ENCODE data around the gene PCED1B. TPM values are rescaled to one million over a fixed set of nuclear protein-coding genes. Genes with fewer than 3 reads are reported as not detected.

Gene PCED1B
- total RNA-seq, 1 experiment from 2014 or later = 3.3 TPM

GRCh38 chr12:47029903-47030302 lies 49.5 kb upstream of the PCED1B start:
- WGBS (ENCODE audit: extremely low coverage, insufficient read length, low lambda C conversion rate) = no CpG with 5 or more reads among the region's 2 CpGs
- H4K8ac ChIP-seq (replicated peaks; ENCODE audit: insufficient read length, low read depth, low read length) = no peak overlapping the region
- no peak overlapping the region for H3K18ac ChIP-seq (ENCODE audit: insufficient read length, low read depth, low read length)
- no peaks in the 10 kb centered on the region for H3K9me3 Mint-ChIP-seq
- H3K4ac ChIP-seq (ENCODE audit: low read depth, low read length) = no peak overlapping the region
- peaks cover 18 to 23% of the 10 kb centered on the region in 2 experiments for H3K4me1 Mint-ChIP-seq
- H3K36me3 Mint-ChIP-seq (ENCODE audit: insufficient read depth in 1 of 3, low read depth in 3 of 3) = no peaks in the 10 kb centered on the region
- no peak overlapping the region for H2BK5ac ChIP-seq (ENCODE audit: insufficient read length, low read length)
- H3K14ac ChIP-seq (ENCODE audit: insufficient read depth, low read length) = no peak overlapping the region
- no peaks in the 10 kb centered on the region for H3K9me3 ChIP-seq (ENCODE audit: control insufficient read depth, low read depth, low read length)
- H4K91ac ChIP-seq (ENCODE audit: insufficient read length, low read depth, low read length) = no peak overlapping the region
- H4K5ac ChIP-seq (ENCODE audit: insufficient read length, low read depth, low read length) = no peak overlapping the region
- H3K27me3 Mint-ChIP-seq (ENCODE audit: low read depth) = no peaks in the 10 kb centered on the region; the same call in 1 of the 2 replicates
- H3K79me2 ChIP-seq (ENCODE audit: insufficient read depth, low read length) = no peaks in the 10 kb centered on the region
- no peak overlapping the region for H2BK15ac ChIP-seq (ENCODE audit: low read depth, low read length)
- H3K4me1 ChIP-seq (ENCODE audit: insufficient read depth, low read length) = no peaks in the 10 kb centered on the region; the same call in 1 of the 2 replicates
- H3K27ac ChIP-seq (ENCODE audit: insufficient read length, low read depth, low read length) = no peak overlapping the region
- no peak overlapping the region for H2BK120ac ChIP-seq (ENCODE audit: low read depth, low read length, poor library complexity, severe bottlenecking)
- H3K79me1 ChIP-seq (ENCODE audit: insufficient read depth, low read depth, low read length, poor library complexity, severe bottlenecking) = no peaks in the 10 kb centered on the region
- H2BK20ac ChIP-seq (ENCODE audit: low read depth, low read length, poor library complexity, severe bottlenecking) = no peak overlapping the region
- H4K20me1 ChIP-seq (ENCODE audit: control insufficient read depth, insufficient read depth, insufficient read length) = no peaks in the 10 kb centered on the region
- no peak overlapping the region for H2BK12ac ChIP-seq (ENCODE audit: insufficient read length, low read depth, low read length)
- DNase-seq = no peak
- no peak overlapping the region for H2AFZ ChIP-seq (ENCODE audit: low read length)
- H3T11ph ChIP-seq (ENCODE audit: low read length) = no peak overlapping the region
- no peak overlapping the region for H3K23ac ChIP-seq (ENCODE audit: insufficient read length, low read depth, low read length)
- no peak overlapping the region for H2AK5ac ChIP-seq (ENCODE audit: insufficient read length, low read length)
- H3K56ac ChIP-seq (ENCODE audit: insufficient read length, low read depth, low read length) = no peak overlapping the region
- H3K4me2 ChIP-seq (ENCODE audit: insufficient read depth, insufficient read length, low read length) = no peak overlapping the region
- H3K23me2 ChIP-seq (ENCODE audit: insufficient read length, low read depth, low read length, poor library complexity, severe bottlenecking) = no peaks in the 10 kb centered on the region
- TF ChIP-seq CTCF (conservative IDR thresholded peaks at IDR 0.05) = no peak
- H3K27ac Mint-ChIP-seq = no peak overlapping the region
- no peak overlapping the region for H3K9ac ChIP-seq (ENCODE audit: extremely low read depth, insufficient read length, low read length)
- H3K4me3 Mint-ChIP-seq = no peak overlapping the region
- H3K27me3 ChIP-seq (ENCODE audit: insufficient read depth, low read length) = no peaks in the 10 kb centered on the region
